IMR-90 (cell line): ENCODE measurements around the gene CENPF. TPM values are rescaled to one million over a fixed set of nuclear protein-coding genes. Genes with fewer than 3 reads are reported as not detected.

Source experiments
- ATAC-seq: fragments of 200-7000 bp; cut with Tn5 transposase; 2 replicates; pipeline ENCODE4 v1.9.1; 2020; ENCODE audit warnings: low read depth, mild to moderate bottlenecking, moderate library complexity
- BruUV-seq: library from RNA; stranded (reverse); fragments of 400-500 nt; replicated peaks from 2 replicates; lab custom pipeline; 2021; lab: Mats Ljungman, UMichigan
- CTCF ChIA-PET: fragments of 300-600 bp; formaldehyde crosslinking; extraction: SDS; loops from one replicate; lab custom pipeline; 2021; ENCODE audit warnings: antibody characterized with exemption; lab: Yijun Ruan, JAX
- POLR2A ChIA-PET: fragments of 300-600 bp; sonication (Branson Sonifier 250); formaldehyde crosslinking; loops from one replicate; lab custom pipeline; 2022; ENCODE audit warnings: antibody characterized with exemption; ENCODE audit not compliant: unreplicated experiment; lab: Charles Lee
- DNase-seq: peaks from one replicate; pipeline ENCODE4 v3.0.0; 2013
- H2AFZ ChIP-seq: replicated peaks from 2 replicates; pipeline ENCODE3; 2013; ENCODE audit warnings: low read length, mild to moderate bottlenecking; ENCODE audit not compliant: poor library complexity
- H2AK5ac ChIP-seq: 2 replicates; pipeline ENCODE4 v1.6.1; 2013; ENCODE audit warnings: low read depth, low read length, inconsistent platforms
- H2AK9ac ChIP-seq: replicated peaks from 2 replicates; pipeline ENCODE3; 2013; ENCODE audit warnings: mild to moderate bottlenecking, low read depth, low read length, moderate library complexity; ENCODE audit not compliant: poor library complexity
- H2BK120ac ChIP-seq: 2 replicates; pipeline ENCODE4 v1.6.1; 2013; ENCODE audit warnings: low read depth, low read length, inconsistent platforms
- H2BK15ac ChIP-seq: 3 replicates; pipeline ENCODE4 v1.6.1; 2013; ENCODE audit warnings: low read depth, low read length, inconsistent platforms
- H2BK20ac ChIP-seq: 2 replicates; pipeline ENCODE4 v1.6.1; 2013; ENCODE audit warnings: low read depth, mild to moderate bottlenecking, inconsistent platforms, low read length, moderate library complexity
- H2BK5ac ChIP-seq: 2 replicates; pipeline ENCODE4 v1.6.1; 2013; ENCODE audit warnings: mild to moderate bottlenecking, low read depth, low read length, inconsistent platforms; ENCODE audit not compliant: poor library complexity, severe bottlenecking
- H3K14ac ChIP-seq: replicated peaks from 2 replicates; pipeline ENCODE4 v1.6.1; 2013; ENCODE audit warnings: low read depth, low read length, inconsistent platforms
- H3K18ac ChIP-seq: 2 replicates; pipeline ENCODE4 v1.6.1; 2013; ENCODE audit warnings: low read depth, low read length, control low read depth
- H3K23ac ChIP-seq: 2 replicates; pipeline ENCODE4 v1.6.1; 2013; ENCODE audit warnings: low read depth, low read length, inconsistent platforms
- H3K27ac ChIP-seq: 2 replicates; pipeline ENCODE4 v1.5.1; 2013; ENCODE audit warnings: mild to moderate bottlenecking, control low read depth, low read length; ENCODE audit not compliant: insufficient read depth
- H3K27me3 ChIP-seq: 2 replicates; pipeline ENCODE4 v1.6.1; 2013; ENCODE audit warnings: low read length; ENCODE audit not compliant: control insufficient read depth, insufficient read depth
- H3K36me3 ChIP-seq: 2 replicates; pipeline ENCODE4 v1.6.1; 2013; ENCODE audit warnings: low read length, mixed read lengths; ENCODE audit not compliant: control insufficient read depth, insufficient read depth
- H3K4ac ChIP-seq: 2 replicates; pipeline ENCODE4 v1.6.1; 2013; ENCODE audit warnings: low read depth, low read length, inconsistent platforms
- H3K4me1 ChIP-seq: 2 replicates; pipeline ENCODE4 v1.6.1; 2013; ENCODE audit warnings: low read length, mixed read lengths; ENCODE audit not compliant: control insufficient read depth, insufficient read depth
- H3K4me2 ChIP-seq: 2 replicates; pipeline ENCODE4 v1.6.1; 2013; ENCODE audit warnings: low read depth, mild to moderate bottlenecking, control low read depth, low read length, moderate library complexity
- H3K4me3 ChIP-seq: 2 replicates; pipeline ENCODE4 v1.5.1; 2013; ENCODE audit warnings: low read depth, mild to moderate bottlenecking, control low read depth, low read length, moderate library complexity; ENCODE audit not compliant: insufficient read depth
- H3K56ac ChIP-seq: 2 replicates; pipeline ENCODE4 v1.6.1; 2013; ENCODE audit warnings: low read length, inconsistent platforms; ENCODE audit not compliant: insufficient read depth; ENCODE audit errors: extremely low read depth
- H3K79me1 ChIP-seq, 2 experiments: 2 replicates each; pipeline ENCODE4 v1.6.1; 2013; ENCODE audit warnings: low read length in 2 of 2, inconsistent platforms in 1 of 2, low read depth in 1 of 2
- H3K9ac ChIP-seq: 2 replicates; pipeline ENCODE4 v1.6.1; 2013; ENCODE audit warnings: low read depth, low read length, control low read depth
- H3K9me1 ChIP-seq: 2 replicates; pipeline ENCODE4 v1.6.1; 2013; ENCODE audit warnings: low read length, inconsistent platforms; ENCODE audit not compliant: insufficient read depth
- H3K9me3 ChIP-seq: 2 replicates; pipeline ENCODE4 v1.6.1; 2013; ENCODE audit warnings: low read length; ENCODE audit not compliant: control insufficient read depth, insufficient read depth
- H4K20me1 ChIP-seq: 2 replicates; pipeline ENCODE4 v1.6.1; 2013; ENCODE audit warnings: low read length, inconsistent platforms; ENCODE audit not compliant: insufficient read depth
- H4K5ac ChIP-seq: 2 replicates; pipeline ENCODE4 v1.6.1; 2013; ENCODE audit warnings: mild to moderate bottlenecking, low read depth, low read length, control low read depth
- H4K8ac ChIP-seq, 2 experiments: 2 replicates each; pipeline ENCODE4 v1.6.1; 2013; ENCODE audit warnings: low read depth in 2 of 2, low read length in 2 of 2, control low read depth in 1 of 2, inconsistent platforms in 1 of 2
- H4K91ac ChIP-seq: 2 replicates; pipeline ENCODE4 v1.6.1; 2013; ENCODE audit warnings: low read depth, low read length, inconsistent platforms; ENCODE audit not compliant: insufficient read depth
- CEBPB ChIP-seq: IDR thresholded peaks from 2 replicates; pipeline ENCODE4 v1.6.1; 2012; ENCODE audit warnings: low read depth, low read length, improper control_type of control experiment
- CTCF ChIP-seq: conservative IDR thresholded peaks from 2 replicates; pipeline ENCODE4 v1.5.1; 2012; ENCODE audit warnings: mild to moderate bottlenecking, low read depth, low read length, improper control_type of control experiment
- MAZ ChIP-seq: IDR thresholded peaks from 2 replicates; pipeline ENCODE4 v1.6.1; 2012; ENCODE audit warnings: low read depth, mild to moderate bottlenecking, low read length, improper control_type of control experiment, moderate library complexity, borderline replicate concordance
- MXI1 ChIP-seq: IDR thresholded peaks from 2 replicates; pipeline ENCODE4 v1.6.1; 2012; ENCODE audit warnings: low read depth, mild to moderate bottlenecking, low read length, moderate library complexity, borderline replicate concordance
- SMC3 ChIP-seq: fragments of 150-350 bp; IDR thresholded peaks from 2 replicates; pipeline ENCODE4 v1.6.1; 2016; ENCODE audit warnings: low read depth, mild to moderate bottlenecking, antibody characterized with exemption, low read length, moderate library complexity
- USF2 ChIP-seq: fragments of 150-350 bp; IDR thresholded peaks from 2 replicates; pipeline ENCODE4 v1.6.1; 2017; ENCODE audit warnings: mild to moderate bottlenecking, antibody characterized with exemption, low read length, low read depth
- WGBS, 2 experiments: methylation state at CpG; one replicate each; pipeline versions ENCODE4 v1.1.5 to v1.1.7; 2013; ENCODE audit warnings: missing lambda C conversion rate in 2 of 2; ENCODE audit not compliant: insufficient read length in 1 of 2; ENCODE audit errors: extremely low coverage in 2 of 2; 5-methylcytosine and 5-hydroxymethylcytosine counted together
- dilution Hi-C: fragments of 300-500 bp; cut with HindIII; formaldehyde crosslinking; loops from one replicate; pipeline ENCODE4 v1.14.3; 2018; ENCODE audit warnings: low sequenced_read_pairs; ENCODE audit not compliant: unreplicated experiment
- in situ Hi-C: fragments of 300-500 bp; cut with MboI; formaldehyde crosslinking; loops from 3 replicates; pipeline ENCODE4 v1.14.3; 2019; ENCODE audit warnings: low sequenced_read_pairs, inconsistent platforms, mixed read lengths
- intact Hi-C: fragments of 100-400 bp; cut with micrococcal nuclease; formaldehyde crosslinking; loops from 2 replicates; pipeline ENCODE4 v1.10.0; 2022
- polyA plus RNA-seq, 3 experiments: library from polyadenylated mRNA; depleted of rRNA; stranded (reverse); fragments of >200 nt; gene quantifications; 2 replicates each; pipeline ENCODE4 v1.2.3, GENCODE V29; 2012; ENCODE audit warnings: low replicate concordance in 1 of 3
- total RNA-seq: library from RNA; depleted of rRNA; stranded (reverse); fragments of >200 nt; gene quantifications from 2 replicates; pipeline ENCODE4 v1.2.3, GENCODE V29; 2012

The CENPF gene
- total and polyA plus RNA-seq, 2 of the 4 experiments (the other 2 are of a cell fraction): 20.9 to 51.8 TPM

GRCh38 chr1:214615871-214616270, 12.9 kb downstream of the CENPF start:
- Histone ChIP-seq H3K23ac (no peak overlapping the region), H3K56ac (no peak overlapping the region), H3K4me1 (0 out of 2 replicates have a peak, but pooled peaks cover 4% of the 10 kb centered on the region), H3K4ac (no peak overlapping the region), H3K4me2 (no peak overlapping the region; the same call in 1 of the 2 replicates), H3K36me3 (no peaks in the 10 kb centered on the region), H2AK5ac (no peak overlapping the region), H3K9me1 (no peaks in the 10 kb centered on the region), H4K5ac (0 out of 2 replicates have a peak overlapping the region, but pooled peaks have one; percentile 46), H4K20me1 (no peaks in the 10 kb centered on the region), H3K9ac (no peak overlapping the region), H3K79me1 (peaks cover 13 to 45% of the 10 kb centered on the region in 2 experiments; a peak in 3 of 4 replicates), H2BK15ac (no peak overlapping the region), H3K14ac (no peak overlapping the region), H3K9me3 (no peaks in the 10 kb centered on the region), H3K4me3 (no peak overlapping the region), H2BK20ac (no peak overlapping the region), H3K18ac (no peak overlapping the region), H3K27ac (peak overlapping the region; percentile 43; the same call in 1 of the 2 replicates), H3K27me3 (no peaks in the 10 kb centered on the region), H2AFZ (no peak overlapping the region), H2BK120ac (no peak overlapping the region), H4K8ac (0 out of 4 replicates have a peak overlapping the region, but pooled peaks of 1 of the 2 experiments have one; percentile 66), H2BK5ac (no peak overlapping the region), H4K91ac (no peak overlapping the region), H2AK9ac (no peak overlapping the region)
- intact Hi-C loops: no loop called here
- POLR2A ChIA-PET: no interaction called here
- in situ Hi-C loops: no loop called here
- TF ChIP-seq MXI1 (no peak), SMC3 (no peak), CEBPB (no peak), MAZ (no peak), USF2 (no peak), CTCF (no peak)
- DNase-seq: peak; percentile 77
- BruUV-seq: no TSS peak
- ATAC-seq: peak; percentile 36
- CTCF ChIA-PET: interaction anchor here (1.2 kb wide), 3 partner anchors 12 to 283 kb away, joined by 3 to 4 read pairs (median 3); no protein-coding TSS in a partner anchor
- dilution Hi-C loops: no loop called here
- whole genome bisulfite sequencing, 2 experiments: no CpG with 5 or more reads among the region's 3 CpGs
